HepG2 (cell line): ENCODE measurements around the gene KDM4B. TPM values are rescaled to one million over a fixed set of nuclear protein-coding genes. Genes with fewer than 3 reads are reported as not detected.

Source experiments
- AHR ChIP-seq: IDR thresholded peaks from 2 replicates; pipeline ENCODE4 v1.6.1; 2018; ENCODE audit warnings: missing genetic modification reagents, missing compliant biosample characterization
- HOXA5 ChIP-seq: sonication (generic); formaldehyde crosslinking; IDR thresholded peaks from 2 replicates; pipeline ENCODE4 v1.4.0; 2020; ENCODE audit warnings: missing genetic modification reagents
- RFX3 ChIP-seq: IDR thresholded peaks from 2 replicates; pipeline ENCODE4 v1.6.1; 2016; ENCODE audit warnings: missing biosample characterization, missing genetic modification reagents
- ZNF329 ChIP-seq: sonication (generic); formaldehyde crosslinking; IDR thresholded peaks from 2 replicates; pipeline ENCODE4 v1.9.0; 2021; ENCODE audit warnings: low read depth, mild to moderate bottlenecking, missing genetic modification reagents
- ZNF549 ChIP-seq: sonication (generic); formaldehyde crosslinking; IDR thresholded peaks from 2 replicates; pipeline ENCODE4 v1.5.0; 2020; ENCODE audit warnings: missing genetic modification reagents
- ZSCAN9 ChIP-seq: IDR thresholded peaks from 2 replicates; pipeline ENCODE4 v1.6.1; 2016; ENCODE audit warnings: borderline replicate concordance
- polyA plus RNA-seq, 8 experiments: library from polyadenylated mRNA; depleted of rRNA in 3 of 8; stranded (reverse) in 7 of 8; unstranded in 1 of 8; fragments of >200 nt; fragmentation: Illumina TruSeq in 4 of 8; extraction: Trizol in 4 of 8; gene quantifications; 2 replicates each; pipeline versions ENCODE4 v1.2.1 to v1.2.3, GENCODE V29; 2011 to 2016; ENCODE audit warnings: low read depth in 4 of 8, missing spikeins in 1 of 8, mixed read lengths in 1 of 8; ENCODE audit not compliant: insufficient read depth in 1 of 8
- total RNA-seq, 5 experiments: library from RNA; depleted of rRNA; stranded (reverse); fragments of >200 nt; fragmentation: Illumina TruSeq; extraction: Trizol; gene quantifications; 2 replicates each; pipeline ENCODE4 v1.2.3, GENCODE V29; 2016; ENCODE audit warnings: low read depth in 1 of 5
- TF ChIP-seq, protein P1 (sequence below): sonication (generic); formaldehyde crosslinking; IDR thresholded peaks from 2 replicates; pipeline ENCODE4 v1.8.0; 2022; ENCODE audit warnings: mild to moderate bottlenecking, missing genetic modification reagents
- TF ChIP-seq, protein P2 (sequence below): conservative IDR thresholded peaks from 2 replicates; pipeline ENCODE4 v1.6.1; 2018; ENCODE audit warnings: missing genetic modification reagents
- TF ChIP-seq, protein P3 (sequence below): sonication (generic); formaldehyde crosslinking; IDR thresholded peaks from one replicate; pipeline ENCODE4 v1.5.1; 2020; ENCODE audit warnings: mild to moderate bottlenecking, missing genetic modification reagents; ENCODE audit errors: not compliant biosample characterization
- TF ChIP-seq, protein P4 (sequence below): sonication (generic); formaldehyde crosslinking; conservative IDR thresholded peaks from 2 replicates; pipeline ENCODE4 v1.8.0; 2022; ENCODE audit warnings: mild to moderate bottlenecking, moderate library complexity, missing genetic modification reagents
- TF ChIP-seq, protein P5 (sequence below): sonication (generic); formaldehyde crosslinking; IDR thresholded peaks from 2 replicates; pipeline ENCODE4 v1.4.0; 2020; ENCODE audit warnings: low read depth, mild to moderate bottlenecking, missing genetic modification reagents
- TF ChIP-seq, protein P6 (sequence below): sonication (generic); formaldehyde crosslinking; IDR thresholded peaks from 2 replicates; pipeline ENCODE4 v1.5.1; 2020; ENCODE audit warnings: missing genetic modification reagents, mild to moderate bottlenecking, borderline replicate concordance

KDM4B gene
- total and polyA plus RNA-seq, 2 of the 13 experiments (the other 11 are each of a cell fraction or from before 2014, with no cell fraction given): 4.9 to 14.6 TPM

DNA sequence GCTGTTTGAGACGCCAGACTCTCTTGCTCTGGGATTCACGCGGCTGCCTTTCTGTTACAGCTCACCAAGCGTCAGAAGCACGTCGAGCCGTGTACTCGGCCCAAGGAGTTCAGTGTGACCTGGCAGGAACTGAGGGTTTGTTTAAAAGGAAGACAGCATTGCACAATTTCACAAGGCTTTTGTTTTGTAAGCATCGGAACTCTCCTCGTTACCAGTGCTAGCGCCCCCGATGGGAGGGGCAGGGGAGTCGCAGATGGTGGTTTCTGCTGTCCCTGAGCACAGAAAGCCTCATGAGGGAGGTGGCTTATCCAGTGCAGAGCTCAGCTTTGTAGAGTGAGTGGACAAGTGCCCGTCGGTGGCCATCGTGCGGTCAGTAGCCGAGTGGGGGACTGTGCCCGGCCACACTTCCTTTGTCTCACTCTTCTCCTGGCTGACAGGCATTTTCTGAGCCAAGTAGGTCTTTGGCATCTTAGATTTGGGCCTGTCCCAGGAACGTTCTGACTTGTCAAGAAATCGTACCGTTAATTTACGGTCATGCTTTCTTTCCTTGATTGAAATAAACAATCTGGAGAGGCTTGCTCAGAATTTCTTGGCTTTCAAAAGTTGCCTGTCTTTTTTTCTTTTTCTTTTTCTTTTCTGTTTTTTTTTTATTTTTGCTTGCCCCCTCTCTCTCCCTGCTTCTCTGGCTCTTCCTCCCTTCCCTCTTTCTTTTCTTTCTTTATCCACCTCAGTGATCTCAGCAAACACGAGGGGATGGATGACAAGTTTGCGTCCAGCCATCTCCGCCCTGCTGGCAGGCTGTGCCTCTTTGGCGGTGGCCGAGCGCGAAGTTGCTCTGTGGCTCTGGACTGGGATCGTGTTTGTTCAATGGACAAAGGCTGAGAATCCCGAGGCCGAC is 7.7 kb downstream of the KDM4B start (continued):
- TF ChIP-seq, protein P1, sequence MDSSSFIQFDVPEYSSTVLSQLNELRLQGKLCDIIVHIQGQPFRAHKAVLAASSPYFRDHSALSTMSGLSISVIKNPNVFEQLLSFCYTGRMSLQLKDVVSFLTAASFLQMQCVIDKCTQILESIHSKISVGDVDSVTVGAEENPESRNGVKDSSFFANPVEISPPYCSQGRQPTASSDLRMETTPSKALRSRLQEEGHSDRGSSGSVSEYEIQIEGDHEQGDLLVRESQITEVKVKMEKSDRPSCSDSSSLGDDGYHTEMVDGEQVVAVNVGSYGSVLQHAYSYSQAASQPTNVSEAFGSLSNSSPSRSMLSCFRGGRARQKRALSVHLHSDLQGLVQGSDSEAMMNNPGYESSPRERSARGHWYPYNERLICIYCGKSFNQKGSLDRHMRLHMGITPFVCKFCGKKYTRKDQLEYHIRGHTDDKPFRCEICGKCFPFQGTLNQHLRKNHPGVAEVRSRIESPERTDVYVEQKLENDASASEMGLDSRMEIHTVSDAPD (CRISPR knock-in tag): no peak
- no peak for TF ChIP-seq RFX3
- TF ChIP-seq, protein P2, sequence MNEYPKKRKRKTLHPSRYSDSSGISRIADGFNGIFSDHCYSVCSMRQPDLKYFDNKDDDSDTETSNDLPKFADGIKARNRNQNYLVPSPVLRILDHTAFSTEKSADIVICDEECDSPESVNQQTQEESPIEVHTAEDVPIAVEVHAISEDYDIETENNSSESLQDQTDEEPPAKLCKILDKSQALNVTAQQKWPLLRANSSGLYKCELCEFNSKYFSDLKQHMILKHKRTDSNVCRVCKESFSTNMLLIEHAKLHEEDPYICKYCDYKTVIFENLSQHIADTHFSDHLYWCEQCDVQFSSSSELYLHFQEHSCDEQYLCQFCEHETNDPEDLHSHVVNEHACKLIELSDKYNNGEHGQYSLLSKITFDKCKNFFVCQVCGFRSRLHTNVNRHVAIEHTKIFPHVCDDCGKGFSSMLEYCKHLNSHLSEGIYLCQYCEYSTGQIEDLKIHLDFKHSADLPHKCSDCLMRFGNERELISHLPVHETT (CRISPR knock-in tag): no peak
- no peak for TF ChIP-seq AHR (CRISPR knock-in tag)
- TF ChIP-seq, protein P3, sequence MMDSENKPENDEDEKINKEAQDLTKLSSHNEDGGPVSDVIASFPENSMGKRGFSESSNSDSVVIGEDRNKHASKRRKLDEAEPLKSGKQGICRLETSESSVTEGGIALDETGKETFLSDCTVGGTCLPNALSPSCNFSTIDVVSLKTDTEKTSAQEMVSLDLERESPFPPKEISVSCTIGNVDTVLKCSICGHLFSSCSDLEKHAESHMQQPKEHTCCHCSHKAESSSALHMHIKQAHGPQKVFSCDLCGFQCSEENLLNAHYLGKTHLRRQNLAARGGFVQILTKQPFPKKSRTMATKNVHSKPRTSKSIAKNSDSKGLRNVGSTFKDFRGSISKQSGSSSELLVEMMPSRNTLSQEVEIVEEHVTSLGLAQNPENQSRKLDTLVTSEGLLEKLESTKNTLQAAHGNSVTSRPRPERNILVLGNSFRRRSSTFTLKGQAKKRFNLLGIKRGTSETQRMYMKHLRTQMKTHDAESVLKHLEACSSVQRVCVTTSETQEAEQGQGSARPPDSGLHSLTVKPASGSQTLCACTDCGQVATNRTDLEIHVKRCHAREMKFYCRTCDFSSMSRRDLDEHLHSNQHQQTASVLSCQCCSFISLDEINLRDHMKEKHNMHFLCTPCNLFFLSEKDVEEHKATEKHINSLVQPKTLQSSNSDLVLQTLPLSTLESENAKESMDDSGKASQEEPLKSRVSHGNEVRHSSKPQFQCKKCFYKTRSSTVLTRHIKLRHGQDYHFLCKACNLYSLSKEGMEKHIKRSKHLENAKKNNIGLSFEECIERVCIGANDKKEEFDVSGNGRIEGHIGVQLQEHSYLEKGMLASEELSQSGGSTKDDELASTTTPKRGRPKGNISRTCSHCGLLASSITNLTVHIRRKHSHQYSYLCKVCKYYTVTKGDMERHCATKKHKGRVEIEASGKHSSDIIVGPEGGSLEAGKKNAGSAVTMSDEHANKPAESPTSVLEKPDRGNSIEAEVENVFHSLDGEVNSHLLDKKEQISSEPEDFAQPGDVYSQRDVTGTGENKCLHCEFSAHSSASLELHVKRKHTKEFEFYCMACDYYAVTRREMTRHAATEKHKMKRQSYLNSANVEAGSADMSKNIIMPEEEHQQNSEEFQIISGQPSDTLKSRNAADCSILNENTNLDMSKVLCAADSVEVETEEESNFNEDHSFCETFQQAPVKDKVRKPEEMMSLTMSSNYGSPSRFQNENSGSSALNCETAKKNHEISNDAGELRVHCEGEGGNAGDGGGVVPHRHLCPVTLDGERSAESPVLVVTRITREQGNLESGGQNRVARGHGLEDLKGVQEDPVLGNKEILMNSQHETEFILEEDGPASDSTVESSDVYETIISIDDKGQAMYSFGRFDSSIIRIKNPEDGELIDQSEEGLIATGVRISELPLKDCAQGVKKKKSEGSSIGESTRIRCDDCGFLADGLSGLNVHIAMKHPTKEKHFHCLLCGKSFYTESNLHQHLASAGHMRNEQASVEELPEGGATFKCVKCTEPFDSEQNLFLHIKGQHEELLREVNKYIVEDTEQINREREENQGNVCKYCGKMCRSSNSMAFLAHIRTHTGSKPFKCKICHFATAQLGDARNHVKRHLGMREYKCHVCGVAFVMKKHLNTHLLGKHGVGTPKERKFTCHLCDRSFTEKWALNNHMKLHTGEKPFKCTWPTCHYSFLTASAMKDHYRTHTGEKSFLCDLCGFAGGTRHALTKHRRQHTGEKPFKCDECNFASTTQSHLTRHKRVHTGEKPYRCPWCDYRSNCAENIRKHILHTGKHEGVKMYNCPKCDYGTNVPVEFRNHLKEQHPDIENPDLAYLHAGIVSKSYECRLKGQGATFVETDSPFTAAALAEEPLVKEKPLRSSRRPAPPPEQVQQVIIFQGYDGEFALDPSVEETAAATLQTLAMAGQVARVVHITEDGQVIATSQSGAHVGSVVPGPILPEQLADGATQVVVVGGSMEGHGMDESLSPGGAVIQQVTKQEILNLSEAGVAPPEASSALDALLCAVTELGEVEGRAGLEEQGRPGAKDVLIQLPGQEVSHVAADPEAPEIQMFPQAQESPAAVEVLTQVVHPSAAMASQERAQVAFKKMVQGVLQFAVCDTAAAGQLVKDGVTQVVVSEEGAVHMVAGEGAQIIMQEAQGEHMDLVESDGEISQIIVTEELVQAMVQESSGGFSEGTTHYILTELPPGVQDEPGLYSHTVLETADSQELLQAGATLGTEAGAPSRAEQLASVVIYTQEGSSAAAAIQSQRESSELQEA: no peak
- TF ChIP-seq, protein P4, sequence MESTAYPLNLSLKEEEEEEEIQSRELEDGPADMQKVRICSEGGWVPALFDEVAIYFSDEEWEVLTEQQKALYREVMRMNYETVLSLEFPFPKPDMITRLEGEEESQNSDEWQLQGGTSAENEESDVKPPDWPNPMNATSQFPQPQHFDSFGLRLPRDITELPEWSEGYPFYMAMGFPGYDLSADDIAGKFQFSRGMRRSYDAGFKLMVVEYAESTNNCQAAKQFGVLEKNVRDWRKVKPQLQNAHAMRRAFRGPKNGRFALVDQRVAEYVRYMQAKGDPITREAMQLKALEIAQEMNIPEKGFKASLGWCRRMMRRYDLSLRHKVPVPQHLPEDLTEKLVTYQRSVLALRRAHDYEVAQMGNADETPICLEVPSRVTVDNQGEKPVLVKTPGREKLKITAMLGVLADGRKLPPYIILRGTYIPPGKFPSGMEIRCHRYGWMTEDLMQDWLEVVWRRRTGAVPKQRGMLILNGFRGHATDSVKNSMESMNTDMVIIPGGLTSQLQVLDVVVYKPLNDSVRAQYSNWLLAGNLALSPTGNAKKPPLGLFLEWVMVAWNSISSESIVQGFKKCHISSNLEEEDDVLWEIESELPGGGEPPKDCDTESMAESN (CRISPR knock-in tag): no peak
- no peak for TF ChIP-seq ZSCAN9 (CRISPR knock-in tag)
- TF ChIP-seq ZNF549 (CRISPR knock-in tag): no peak
- TF ChIP-seq, protein P5, sequence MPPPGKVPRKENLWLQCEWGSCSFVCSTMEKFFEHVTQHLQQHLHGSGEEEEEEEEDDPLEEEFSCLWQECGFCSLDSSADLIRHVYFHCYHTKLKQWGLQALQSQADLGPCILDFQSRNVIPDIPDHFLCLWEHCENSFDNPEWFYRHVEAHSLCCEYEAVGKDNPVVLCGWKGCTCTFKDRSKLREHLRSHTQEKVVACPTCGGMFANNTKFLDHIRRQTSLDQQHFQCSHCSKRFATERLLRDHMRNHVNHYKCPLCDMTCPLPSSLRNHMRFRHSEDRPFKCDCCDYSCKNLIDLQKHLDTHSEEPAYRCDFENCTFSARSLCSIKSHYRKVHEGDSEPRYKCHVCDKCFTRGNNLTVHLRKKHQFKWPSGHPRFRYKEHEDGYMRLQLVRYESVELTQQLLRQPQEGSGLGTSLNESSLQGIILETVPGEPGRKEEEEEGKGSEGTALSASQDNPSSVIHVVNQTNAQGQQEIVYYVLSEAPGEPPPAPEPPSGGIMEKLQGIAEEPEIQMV (CRISPR knock-in tag): no peak
- TF ChIP-seq, protein P6, sequence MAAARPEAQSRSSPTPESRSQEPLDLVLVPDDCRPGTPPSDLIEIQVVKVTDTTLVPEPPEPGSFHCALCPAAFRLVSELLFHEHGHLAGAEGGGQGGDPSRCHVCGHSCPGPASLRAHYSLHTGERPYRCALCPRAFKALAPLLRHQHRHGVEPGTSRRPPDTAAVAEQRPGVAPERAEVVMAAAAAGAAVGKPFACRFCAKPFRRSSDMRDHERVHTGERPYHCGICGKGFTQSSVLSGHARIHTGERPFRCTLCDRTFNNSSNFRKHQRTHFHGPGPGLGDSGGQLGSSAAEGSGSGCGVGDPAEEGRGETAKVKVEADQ (CRISPR knock-in tag): no peak
- TF ChIP-seq ZNF329 (CRISPR knock-in tag): no peak
- no peak for TF ChIP-seq HOXA5 (CRISPR knock-in tag)
